WTC11 (cell line): ENCODE data around the gene SYNJ2.

ENCODE experiments used
- NFYB ChIP-seq: sonication (generic); formaldehyde crosslinking; conservative IDR thresholded peaks from 2 replicates; pipeline ENCODE4 v1.8.0; 2022; ENCODE audit warnings: low read depth, missing genetic modification reagents
- TF ChIP-seq, protein P1 (sequence below): fragments of 200-600 bp; IDR thresholded peaks from 2 replicates; pipeline ENCODE4 v1.8.0; 2022; ENCODE audit warnings: antibody characterized with exemption

DNA sequence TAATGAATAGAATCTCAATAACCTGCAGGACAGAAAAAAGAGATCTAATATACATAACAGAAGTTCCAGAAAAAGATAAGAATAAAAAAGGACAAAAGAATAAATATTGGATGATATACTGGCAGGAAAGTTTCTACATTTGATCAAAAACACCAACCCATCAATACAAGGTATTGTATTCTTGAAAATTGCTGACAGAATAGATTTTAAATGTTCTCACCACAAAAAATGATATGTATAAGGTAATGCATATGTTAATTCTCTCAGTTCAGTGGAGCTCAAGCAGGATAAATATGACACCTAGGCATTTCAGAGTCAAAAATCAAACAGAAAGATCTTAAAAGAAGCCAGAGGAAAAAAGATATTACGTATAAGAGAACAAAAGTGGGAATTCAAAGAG is 142.6 kb downstream of the SYNJ2 start:
- TF ChIP-seq, protein P1, sequence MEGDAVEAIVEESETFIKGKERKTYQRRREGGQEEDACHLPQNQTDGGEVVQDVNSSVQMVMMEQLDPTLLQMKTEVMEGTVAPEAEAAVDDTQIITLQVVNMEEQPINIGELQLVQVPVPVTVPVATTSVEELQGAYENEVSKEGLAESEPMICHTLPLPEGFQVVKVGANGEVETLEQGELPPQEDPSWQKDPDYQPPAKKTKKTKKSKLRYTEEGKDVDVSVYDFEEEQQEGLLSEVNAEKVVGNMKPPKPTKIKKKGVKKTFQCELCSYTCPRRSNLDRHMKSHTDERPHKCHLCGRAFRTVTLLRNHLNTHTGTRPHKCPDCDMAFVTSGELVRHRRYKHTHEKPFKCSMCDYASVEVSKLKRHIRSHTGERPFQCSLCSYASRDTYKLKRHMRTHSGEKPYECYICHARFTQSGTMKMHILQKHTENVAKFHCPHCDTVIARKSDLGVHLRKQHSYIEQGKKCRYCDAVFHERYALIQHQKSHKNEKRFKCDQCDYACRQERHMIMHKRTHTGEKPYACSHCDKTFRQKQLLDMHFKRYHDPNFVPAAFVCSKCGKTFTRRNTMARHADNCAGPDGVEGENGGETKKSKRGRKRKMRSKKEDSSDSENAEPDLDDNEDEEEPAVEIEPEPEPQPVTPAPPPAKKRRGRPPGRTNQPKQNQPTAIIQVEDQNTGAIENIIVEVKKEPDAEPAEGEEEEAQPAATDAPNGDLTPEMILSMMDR = no peak
- TF ChIP-seq NFYB (CRISPR knock-in tag) = no peak
